A549 (cell line): Measurements from ENCODE around the gene TRABD. TPM values are rescaled to one million over a fixed set of nuclear protein-coding genes. Genes with fewer than 3 reads are reported as not detected.

Experiments used
- ATAC-seq, 2 experiments: fragments of 200-7000 bp in 1 of 2; fragments of >200 bp in 1 of 2; cut with Nextera tagmentation in 1 of 2; cut with Tn5 transposase in 1 of 2; 3 replicates each; pipeline versions ENCODE4 v1.8.0 to v1.9.1; 2018 to 2020; ENCODE audit warnings: mild to moderate bottlenecking in 1 of 2, moderate library complexity in 1 of 2
- CTCF ChIA-PET: fragments of 300-600 bp; sonication (Branson Sonifier 250); formaldehyde crosslinking; extraction: SDS; loops from one replicate; lab custom pipeline; 2021; ENCODE audit warnings: antibody characterized with exemption, inconsistent platforms; lab: Yijun Ruan, JAX
- POLR2A ChIA-PET: fragments of 350-600 bp; formaldehyde crosslinking; extraction: SDS; loops from one replicate; lab custom pipeline; 2021; ENCODE audit warnings: antibody characterized with exemption, inconsistent platforms; lab: Yijun Ruan, JAX
- DNase-seq, 2 experiments: peaks; one replicate each; pipeline versions ENCODE4 v3.0.0 to v3.0.0-alpha.2; 2011 to 2016; ENCODE audit warnings: low read depth in 1 of 2, low spot score in 1 of 2
- FAIRE-seq: peaks from 2 replicates; lab custom pipeline; 2011; peaks lifted over from hg19 to GRCh38; lab: Jason Lieb, UNC
- H3K27ac ChIP-seq, 2 experiments: fragments of >200 bp; sonication (Bioruptor Twin); formaldehyde crosslinking; 3 replicates each; pipeline ENCODE4 v1.5.1; 2016 to 2017
- H3K4me1 ChIP-seq: fragments of >200 bp; sonication (Bioruptor Twin); formaldehyde crosslinking; 3 replicates; pipeline ENCODE4 v1.6.1; 2016
- H3K4me2 ChIP-seq: fragments of >200 bp; sonication (Bioruptor Twin); formaldehyde crosslinking; 3 replicates; pipeline ENCODE4 v1.6.1; 2016
- H3K4me3 ChIP-seq: fragments of >200 bp; sonication (Bioruptor Twin); formaldehyde crosslinking; 3 replicates; pipeline ENCODE4 v1.5.1; 2016
- H3K9me3 ChIP-seq: fragments of >200 bp; sonication (Bioruptor Twin); formaldehyde crosslinking; 3 replicates; pipeline ENCODE4 v1.6.1; 2016
- BHLHE40 ChIP-seq: IDR thresholded peaks from 2 replicates; pipeline ENCODE4 v1.6.1; 2012; ENCODE audit warnings: low read depth, low read length, inconsistent platforms
- CHD2 ChIP-seq: fragments of 150-350 bp; IDR thresholded peaks from 2 replicates; pipeline ENCODE4 v1.6.1; 2014; ENCODE audit warnings: low read length; ENCODE audit not compliant: partially characterized antibody
- EHF ChIP-seq: fragments of 250-450 bp; sonication (Bioruptor Pico); IDR thresholded peaks from 2 replicates; pipeline ENCODE4 v1.5.0; 2020; ENCODE audit warnings: mild to moderate bottlenecking
- EP300 ChIP-seq, 2 experiments: fragments of >200 bp; sonication (Bioruptor Twin); formaldehyde crosslinking; IDR thresholded peaks; 2 replicates in 1 of 2; 3 replicates in 1 of 2; pipeline ENCODE4 v1.6.1; 2016 to 2017
- HEYL ChIP-seq: fragments of 250-450 bp; sonication (Bioruptor Pico); IDR thresholded peaks from 2 replicates; pipeline ENCODE4 v1.8.0; 2021; ENCODE audit warnings: mild to moderate bottlenecking, moderate library complexity
- HOXB5 ChIP-seq: fragments of 250-450 bp; sonication (Bioruptor Pico); IDR thresholded peaks from 2 replicates; pipeline ENCODE4 v1.5.0; 2020; ENCODE audit warnings: mild to moderate bottlenecking, moderate library complexity
- MAZ ChIP-seq: fragments of 150-350 bp; IDR thresholded peaks from 2 replicates; pipeline ENCODE4 v1.6.1; 2014; ENCODE audit warnings: antibody characterized with exemption, low read depth, low read length, borderline replicate concordance
- PHF8 ChIP-seq: fragments of 200-600 bp; sonication (generic); IDR thresholded peaks from 2 replicates; pipeline ENCODE4 v1.6.1; 2016; ENCODE audit warnings: low read depth, mild to moderate bottlenecking, antibody characterized with exemption, moderate library complexity, borderline replicate concordance
- POLR2AphosphoS2 ChIP-seq: conservative IDR thresholded peaks from 2 replicates; pipeline ENCODE4 v1.6.1; 2012; ENCODE audit warnings: low read length, improper control_type of control experiment, inconsistent platforms
- RARB ChIP-seq: fragments of 250-450 bp; sonication (Bioruptor Pico); IDR thresholded peaks from 2 replicates; pipeline ENCODE4 v1.8.0; 2021; ENCODE audit warnings: mild to moderate bottlenecking, moderate library complexity
- RFX5 ChIP-seq: fragments of 450-650 bp; IDR thresholded peaks from 2 replicates; pipeline ENCODE4 v1.7.1; 2014; ENCODE audit warnings: antibody characterized with exemption, mild to moderate bottlenecking, moderate library complexity
- SREBF2 ChIP-seq: fragments of 450-650 bp; IDR thresholded peaks from 2 replicates; pipeline ENCODE4 v1.6.1; 2014; ENCODE audit warnings: mild to moderate bottlenecking, moderate library complexity
- TFCP2L1 ChIP-seq: fragments of 250-450 bp; sonication (Bioruptor Pico); IDR thresholded peaks from 2 replicates; pipeline ENCODE4 v1.5.0; 2021; ENCODE audit warnings: mild to moderate bottlenecking
- TP53 ChIP-seq: fragments of 250-450 bp; sonication (Bioruptor Pico); IDR thresholded peaks from 2 replicates; pipeline ENCODE4 v1.5.0; 2021; ENCODE audit warnings: mild to moderate bottlenecking, moderate library complexity
- ZFP36 ChIP-seq: fragments of 450-650 bp; IDR thresholded peaks from 2 replicates; pipeline ENCODE4 v1.6.1; 2014; ENCODE audit warnings: borderline replicate concordance; ENCODE audit not compliant: partially characterized antibody
- ZNF302 ChIP-seq: fragments of 250-450 bp; sonication (Bioruptor Pico); IDR thresholded peaks from 2 replicates; pipeline ENCODE4 v1.9.0; 2021; ENCODE audit warnings: inconsistent platforms, mild to moderate bottlenecking, moderate library complexity
- WGBS: methylation state at CpG from one replicate; pipeline ENCODE4 v1.1.6; 2017; ENCODE audit errors: missing lambda C conversion rate; 5-methylcytosine and 5-hydroxymethylcytosine counted together
- polyA plus RNA-seq, 4 experiments: library from polyadenylated mRNA; depleted of rRNA in 3 of 4; stranded (reverse); fragments of >200 nt; fragmentation: RNase III in 1 of 4; extraction: RNeasy Plus Mini Kit Qiagen cat#74134 plus additional on column Dnase treatment in 1 of 4; gene quantifications; 2 replicates in 3 of 4; 3 replicates in 1 of 4; pipeline ENCODE4 v1.2.3, GENCODE V29; 2011 to 2017
- TF ChIP-seq, protein P1 (sequence below): fragments of >200 bp; sonication (Bioruptor Twin); formaldehyde crosslinking; IDR thresholded peaks from 3 replicates; pipeline ENCODE4 v1.6.1; 2016
- TF ChIP-seq, protein P2 (sequence below): fragments of 250-450 bp; sonication (Bioruptor Pico); IDR thresholded peaks from 2 replicates; pipeline ENCODE4 v1.5.0; 2020; ENCODE audit warnings: low read depth, mild to moderate bottlenecking, moderate library complexity
- TF ChIP-seq, protein P3 (sequence below): fragments of >200 bp; sonication (Bioruptor Twin); formaldehyde crosslinking; IDR thresholded peaks from 3 replicates; pipeline ENCODE4 v1.5.1; 2016
- TF ChIP-seq, protein P4 (sequence below): fragments of 450-650 bp; IDR thresholded peaks from 2 replicates; pipeline ENCODE4 v1.6.1; 2014; ENCODE audit warnings: antibody characterized with exemption

Gene TRABD
- polyA plus RNA-seq, 2 of the 4 experiments (the other 2 are of a cell fraction), result 14.8 to 30.4 TPM

DNA sequence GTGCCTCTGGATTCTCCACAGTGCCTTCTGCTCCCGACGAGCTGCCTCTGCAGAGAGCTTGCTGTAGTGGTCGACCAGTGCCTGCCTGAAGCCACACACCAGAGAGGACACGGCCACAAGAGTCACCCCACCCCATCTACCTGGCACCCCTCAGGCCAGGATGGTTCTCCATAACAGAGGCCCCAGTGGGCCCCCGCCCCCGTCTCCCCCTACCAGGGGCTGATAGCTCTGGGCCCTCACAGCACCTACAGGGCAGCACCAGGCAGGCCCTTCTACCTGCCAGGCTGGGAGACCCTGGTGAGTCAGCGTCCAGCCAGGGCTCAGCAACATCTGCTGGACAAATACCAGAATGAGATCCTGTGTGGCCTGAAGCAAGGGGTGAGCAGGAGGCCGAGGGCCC lies 36.8 kb downstream of the TRABD start (continued):
- TF ChIP-seq, protein P1, sequence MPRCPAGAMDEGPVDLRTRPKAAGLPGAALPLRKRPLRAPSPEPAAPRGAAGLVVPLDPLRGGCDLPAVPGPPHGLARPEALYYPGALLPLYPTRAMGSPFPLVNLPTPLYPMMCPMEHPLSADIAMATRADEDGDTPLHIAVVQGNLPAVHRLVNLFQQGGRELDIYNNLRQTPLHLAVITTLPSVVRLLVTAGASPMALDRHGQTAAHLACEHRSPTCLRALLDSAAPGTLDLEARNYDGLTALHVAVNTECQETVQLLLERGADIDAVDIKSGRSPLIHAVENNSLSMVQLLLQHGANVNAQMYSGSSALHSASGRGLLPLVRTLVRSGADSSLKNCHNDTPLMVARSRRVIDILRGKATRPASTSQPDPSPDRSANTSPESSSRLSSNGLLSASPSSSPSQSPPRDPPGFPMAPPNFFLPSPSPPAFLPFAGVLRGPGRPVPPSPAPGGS, result no peak
- TF ChIP-seq EP300 (IDR thresholded peaks at IDR 0.05), result no peak

DNA sequence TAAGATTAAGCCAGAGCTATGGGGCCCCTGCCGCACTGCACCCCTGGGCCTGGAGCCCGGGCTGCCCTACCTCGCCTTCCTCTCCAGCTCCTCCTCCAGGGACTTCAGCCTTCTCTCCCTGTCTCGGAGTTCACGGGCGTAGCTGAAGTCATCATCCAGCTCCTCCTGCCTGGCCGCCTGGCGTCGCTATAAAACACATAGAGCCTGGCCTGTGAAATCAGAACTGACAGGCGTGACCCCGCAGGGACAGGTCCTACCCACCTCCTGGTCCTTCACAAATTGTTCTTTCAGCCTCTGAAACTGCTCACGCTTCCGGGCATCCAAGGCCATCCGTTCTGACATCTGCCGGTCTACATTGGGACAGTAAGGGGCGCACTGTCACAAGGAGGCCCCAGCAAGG lies 38.4 kb downstream of the TRABD start:
- no peak overlapping the region for H3K4me3 ChIP-seq
- DNase-seq (no peak), FAIRE-seq (no peak), ATAC-seq (no peak)
- H3K27ac ChIP-seq, result no peak overlapping the region
- ChIA-PET CTCF (interaction anchor here (0.7 to 0.9 kb wide), 2 partner anchors 16 to 18 kb away, joined by 3 read pairs; no protein-coding TSS in a partner anchor), POLR2A (interaction anchor here (0.6 kb wide), 1 partner anchor 8 kb away, joined by 3 read pairs; no protein-coding TSS in a partner anchor)
- 93% methylated on average over 15 of the region's 16 CpGs for WGBS
- no peak overlapping the region for H3K4me2 ChIP-seq
- no peaks in the 10 kb centered on the region for H3K4me1 ChIP-seq
- no peaks in the 10 kb centered on the region for H3K9me3 ChIP-seq
- TF ChIP-seq, protein P2, sequence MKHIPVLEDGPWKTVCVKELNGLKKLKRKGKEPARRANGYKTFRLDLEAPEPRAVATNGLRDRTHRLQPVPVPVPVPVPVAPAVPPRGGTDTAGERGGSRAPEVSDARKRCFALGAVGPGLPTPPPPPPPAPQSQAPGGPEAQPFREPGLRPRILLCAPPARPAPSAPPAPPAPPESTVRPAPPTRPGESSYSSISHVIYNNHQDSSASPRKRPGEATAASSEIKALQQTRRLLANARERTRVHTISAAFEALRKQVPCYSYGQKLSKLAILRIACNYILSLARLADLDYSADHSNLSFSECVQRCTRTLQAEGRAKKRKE (CRISPR knock-in tag), result no peak
- TF ChIP-seq RFX5, result no peak
- TF ChIP-seq, protein P1, result no peak
- no peak for TF ChIP-seq POLR2AphosphoS2
- no peak for TF ChIP-seq CHD2
- no peak for TF ChIP-seq HOXB5

DNA sequence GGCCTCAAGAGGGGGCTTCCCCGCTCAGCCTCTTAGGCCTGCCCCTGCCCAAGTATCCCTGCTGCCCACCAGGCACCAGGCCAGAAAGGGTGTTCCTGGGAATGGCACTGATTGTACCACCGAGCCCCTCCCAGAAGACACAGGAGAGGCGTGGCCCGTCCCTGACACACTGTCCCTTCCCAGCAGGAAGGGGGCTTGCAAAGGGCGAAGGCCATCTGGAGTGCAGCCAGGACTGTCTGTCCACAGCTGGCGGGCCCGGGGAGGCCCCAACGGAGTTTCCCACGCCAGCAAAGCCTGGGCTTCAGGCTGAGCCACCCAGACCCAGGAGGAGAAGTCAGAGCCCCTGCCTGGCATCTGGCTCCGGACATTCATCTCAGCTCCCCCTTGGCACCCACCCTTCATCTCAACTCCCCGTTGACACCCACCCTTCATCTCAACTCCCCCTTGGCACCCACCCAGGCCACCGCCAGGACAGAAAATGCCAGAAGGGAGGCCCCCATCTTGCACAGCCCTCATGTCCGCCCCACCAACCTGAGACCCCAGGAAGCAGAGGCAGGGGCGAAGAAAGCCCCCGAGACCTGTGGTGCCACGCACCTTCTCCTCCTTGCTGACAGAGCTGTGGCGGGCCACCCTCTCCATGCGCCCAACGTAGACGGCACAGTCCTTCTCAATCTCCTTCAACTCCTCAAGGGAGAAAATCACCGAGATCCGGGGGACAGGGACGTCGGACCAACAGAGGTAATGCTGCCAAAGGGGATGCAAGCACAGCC lies 39.7 kb downstream of the TRABD start:
- H3K4me3 ChIP-seq, result no peak overlapping the region
- ATAC-seq (no peak), DNase-seq (no peak)
- CTCF ChIA-PET, result interaction anchor here (1.0 to 2.1 kb wide), 2 partner anchors 62 to 76 kb away, joined by 3 to 7 read pairs; no protein-coding TSS in a partner anchor
- H3K4me1 ChIP-seq, result no peaks in the 10 kb centered on the region
- no peaks in the 10 kb centered on the region for H3K9me3 ChIP-seq
- WGBS, result 98% methylated on average over 12 of the region's 24 CpGs
- H3K27ac ChIP-seq, result no peak overlapping the region
- POLR2A ChIA-PET, result no interaction called here
- TF ChIP-seq, protein P3, sequence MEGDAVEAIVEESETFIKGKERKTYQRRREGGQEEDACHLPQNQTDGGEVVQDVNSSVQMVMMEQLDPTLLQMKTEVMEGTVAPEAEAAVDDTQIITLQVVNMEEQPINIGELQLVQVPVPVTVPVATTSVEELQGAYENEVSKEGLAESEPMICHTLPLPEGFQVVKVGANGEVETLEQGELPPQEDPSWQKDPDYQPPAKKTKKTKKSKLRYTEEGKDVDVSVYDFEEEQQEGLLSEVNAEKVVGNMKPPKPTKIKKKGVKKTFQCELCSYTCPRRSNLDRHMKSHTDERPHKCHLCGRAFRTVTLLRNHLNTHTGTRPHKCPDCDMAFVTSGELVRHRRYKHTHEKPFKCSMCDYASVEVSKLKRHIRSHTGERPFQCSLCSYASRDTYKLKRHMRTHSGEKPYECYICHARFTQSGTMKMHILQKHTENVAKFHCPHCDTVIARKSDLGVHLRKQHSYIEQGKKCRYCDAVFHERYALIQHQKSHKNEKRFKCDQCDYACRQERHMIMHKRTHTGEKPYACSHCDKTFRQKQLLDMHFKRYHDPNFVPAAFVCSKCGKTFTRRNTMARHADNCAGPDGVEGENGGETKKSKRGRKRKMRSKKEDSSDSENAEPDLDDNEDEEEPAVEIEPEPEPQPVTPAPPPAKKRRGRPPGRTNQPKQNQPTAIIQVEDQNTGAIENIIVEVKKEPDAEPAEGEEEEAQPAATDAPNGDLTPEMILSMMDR, result no peak
- no peak for TF ChIP-seq PHF8
- TF ChIP-seq SREBF2, result no peak
- TF ChIP-seq EP300 (IDR thresholded peaks at IDR 0.05), result no peak
- TF ChIP-seq TFCP2L1 (CRISPR knock-in tag), result no peak
- no peak for TF ChIP-seq HEYL (CRISPR knock-in tag)
- no peak for TF ChIP-seq EHF (CRISPR knock-in tag)
- no peak for TF ChIP-seq TP53 (CRISPR knock-in tag)
- no peak for TF ChIP-seq ZFP36
- TF ChIP-seq, protein P4, sequence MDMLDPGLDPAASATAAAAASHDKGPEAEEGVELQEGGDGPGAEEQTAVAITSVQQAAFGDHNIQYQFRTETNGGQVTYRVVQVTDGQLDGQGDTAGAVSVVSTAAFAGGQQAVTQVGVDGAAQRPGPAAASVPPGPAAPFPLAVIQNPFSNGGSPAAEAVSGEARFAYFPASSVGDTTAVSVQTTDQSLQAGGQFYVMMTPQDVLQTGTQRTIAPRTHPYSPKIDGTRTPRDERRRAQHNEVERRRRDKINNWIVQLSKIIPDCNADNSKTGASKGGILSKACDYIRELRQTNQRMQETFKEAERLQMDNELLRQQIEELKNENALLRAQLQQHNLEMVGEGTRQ, result no peak
- no peak for TF ChIP-seq ZNF302 (CRISPR knock-in tag)
- TF ChIP-seq BHLHE40, result no peak
- no peak for TF ChIP-seq RARB (CRISPR knock-in tag)
- TF ChIP-seq MAZ, result no peak
- TF ChIP-seq, all 56 proteins: peak for 0
- no peak overlapping the region for H3K4me2 ChIP-seq
- FAIRE-seq, result no peak
